HCT116 (cell line): ENCODE data around the gene PLD4. TPM values are rescaled to one million over a fixed set of nuclear protein-coding genes. Genes with fewer than 3 reads are reported as not detected.

ENCODE experiments used
- ATAC-seq: fragments of 200-7000 bp; cut with Tn5 transposase; 2 replicates; pipeline ENCODE4 v1.9.1; 2020; ENCODE audit warnings: mild to moderate bottlenecking, moderate library complexity
- BruUV-seq: library from RNA; stranded (reverse); fragments of 400-500 nt; replicated peaks from 2 replicates; lab custom pipeline; 2021; lab: Mats Ljungman, UMichigan
- CTCF ChIA-PET: fragments of 300-600 bp; sonication (Branson Sonifier 250); formaldehyde crosslinking; loops from one replicate; lab custom pipeline; 2021; ENCODE audit warnings: antibody characterized with exemption; lab: Charles Lee
- POLR2A ChIA-PET: fragments of 300-600, 350-600 bp; sonication (Branson Sonifier 250); formaldehyde crosslinking; loops from one replicate; lab custom pipeline; 2021; ENCODE audit warnings: antibody characterized with exemption; lab: Charles Lee
- RAD21 ChIA-PET, 2 experiments: fragments of 300-600 bp; sonication (Branson Sonifier 250); formaldehyde crosslinking; loops; one replicate each; lab custom pipeline; 2023; ENCODE audit warnings: low total read pairs in 2 of 2; ENCODE audit not compliant: uncharacterized antibody in 2 of 2, unreplicated experiment in 2 of 2, low non-redundant PET in 1 of 2; lab: Charles Lee
- DNase-seq: peaks from one replicate; pipeline ENCODE4 v3.0.0-alpha.2; 2010; ENCODE audit warnings: low read depth, low spot score
- H2AFZ ChIP-seq: fragments of 200-600 bp; shearing (Covaris generic), sonication (generic); 2 replicates; pipeline ENCODE4 v1.6.1; 2017; ENCODE audit warnings: low read depth, mixed run types, mixed read lengths, antibody characterized with exemption, low read length; ENCODE audit not compliant: poor library complexity, severe bottlenecking
- H3K27ac ChIP-seq: 2 replicates; pipeline ENCODE4 v1.5.1; 2012; ENCODE audit warnings: low read depth, low read length
- H3K27me3 ChIP-seq: fragments of 200-600 bp; sonication (generic); 2 replicates; pipeline ENCODE4 v1.6.1; 2016; ENCODE audit warnings: mixed run types, low read length, mixed read lengths; ENCODE audit not compliant: insufficient read depth
- H3K36me3 ChIP-seq, 2 experiments: fragments of 200-500 bp in 1 of 2; fragments of 200-600 bp in 1 of 2; sonication (Bioruptor generic) in 1 of 2; sonication (generic) in 1 of 2; 2 replicates each; pipeline versions ENCODE4 v1.5.1 to v1.6.1; 2014 to 2016; ENCODE audit warnings: low read length in 2 of 2, inconsistent platforms in 1 of 2, mixed read lengths in 1 of 2, mixed run types in 1 of 2; ENCODE audit not compliant: insufficient read depth in 2 of 2, control insufficient read depth in 1 of 2
- H3K4me1 ChIP-seq, 2 experiments: fragments of 200-600 bp in 1 of 2; sonication (generic) in 1 of 2; 2 replicates each; pipeline versions ENCODE4 v1.5.1 to v1.6.1; 2012 to 2017; ENCODE audit warnings: low read length in 2 of 2, inconsistent platforms in 1 of 2, mild to moderate bottlenecking in 1 of 2, mixed read lengths in 1 of 2, mixed run types in 1 of 2, moderate library complexity in 1 of 2; ENCODE audit not compliant: insufficient read depth in 2 of 2, control insufficient read depth in 1 of 2
- H3K4me2 ChIP-seq: fragments of 200-600 bp; sonication (generic); 2 replicates; pipeline ENCODE4 v1.6.1; 2017; ENCODE audit warnings: mixed run types, low read length, mixed read lengths
- H3K4me3 ChIP-seq, 2 experiments: fragments of 200-600 bp in 1 of 2; sonication (generic) in 1 of 2; replicated peaks in 1 of 2; 2 replicates each; pipeline ENCODE4 v1.5.1; 2011 to 2016; ENCODE audit warnings: low read length in 2 of 2, control low read depth in 1 of 2, low read depth in 1 of 2, mild to moderate bottlenecking in 1 of 2, mixed read lengths in 1 of 2, mixed run types in 1 of 2
- H3K79me2 ChIP-seq: fragments of 200-600 bp; sonication (generic); 2 replicates; pipeline ENCODE4 v1.6.1; 2017; ENCODE audit warnings: mild to moderate bottlenecking, mixed run types, low read length, moderate library complexity, mixed read lengths; ENCODE audit not compliant: insufficient read depth
- H3K9ac ChIP-seq: fragments of 200-600 bp; sonication (generic); 2 replicates; pipeline ENCODE4 v1.6.1; 2016; ENCODE audit warnings: low read length, mixed read lengths
- H3K9me2 ChIP-seq: fragments of 200-600 bp; sonication (generic), shearing (Covaris generic); 2 replicates; pipeline ENCODE4 v1.6.1; 2017; ENCODE audit warnings: mixed run types, mild to moderate bottlenecking, moderate library complexity; ENCODE audit not compliant: insufficient read depth
- H3K9me3 ChIP-seq, 2 experiments: fragments of 200-500 bp in 1 of 2; fragments of 200-600 bp in 1 of 2; sonication (Bioruptor generic) in 1 of 2; sonication (generic) in 1 of 2; 2 replicates each; pipeline ENCODE4 v1.6.1; 2014 to 2017; ENCODE audit warnings: low read length in 2 of 2, mixed read lengths in 2 of 2, inconsistent platforms in 1 of 2, low read depth in 1 of 2, mild to moderate bottlenecking in 1 of 2, mixed run types in 1 of 2, moderate library complexity in 1 of 2; ENCODE audit not compliant: control insufficient read depth in 1 of 2, insufficient read depth in 1 of 2
- H4K20me1 ChIP-seq: fragments of 200-600 bp; sonication (generic), shearing (Covaris generic); 2 replicates; pipeline ENCODE4 v1.6.1; 2017; ENCODE audit warnings: mixed run types, mild to moderate bottlenecking, moderate library complexity; ENCODE audit not compliant: insufficient read depth
- ATF3 ChIP-seq: IDR thresholded peaks from 2 replicates; pipeline ENCODE4 v1.6.1; 2012
- CBX3 ChIP-seq: IDR thresholded peaks from 2 replicates; pipeline ENCODE4 v1.6.1; 2012; ENCODE audit warnings: low read depth
- CEBPB ChIP-seq: IDR thresholded peaks from 2 replicates; pipeline ENCODE4 v1.6.1; 2012; ENCODE audit warnings: low read depth
- CTCF ChIP-seq, 3 experiments: fragments of 200-600 bp in 1 of 3; sonication (generic) in 1 of 3; IDR thresholded peaks in 2 of 3; conservative IDR thresholded peaks in 1 of 3; 2 replicates each; pipeline ENCODE4 v1.5.1; 2012 to 2017; ENCODE audit warnings: low read depth in 2 of 3, low read length in 2 of 3, antibody characterized with exemption in 1 of 3, borderline replicate concordance in 1 of 3, control low read depth in 1 of 3, mild to moderate bottlenecking in 1 of 3, mixed read lengths in 1 of 3, mixed run types in 1 of 3, moderate library complexity in 1 of 3; ENCODE audit not compliant: insufficient read depth in 1 of 3
- ELF1 ChIP-seq: IDR thresholded peaks from 2 replicates; pipeline ENCODE4 v1.6.1; 2012; ENCODE audit warnings: low read depth, borderline replicate concordance
- EZH2 ChIP-seq: fragments of 200-600 bp; sonication (generic); IDR thresholded peaks from 2 replicates; pipeline ENCODE4 v1.6.1; 2017; ENCODE audit warnings: antibody characterized with exemption, mixed run types
- EZH2phosphoT487 ChIP-seq: fragments of 200-600 bp; IDR thresholded peaks from 2 replicates; pipeline ENCODE4 v1.6.1; 2018; ENCODE audit warnings: antibody characterized with exemption, borderline replicate concordance
- FOSL1 ChIP-seq: IDR thresholded peaks from 2 replicates; pipeline ENCODE4 v1.6.1; 2012; ENCODE audit warnings: low read depth
- JUND ChIP-seq: IDR thresholded peaks from 2 replicates; pipeline ENCODE4 v1.6.1; 2012
- POLR2A ChIP-seq: IDR thresholded peaks from 2 replicates; pipeline ENCODE4 v1.7.0; 2011; ENCODE audit warnings: borderline replicate concordance; ENCODE audit not compliant: insufficient read depth, insufficient read length; ENCODE audit errors: extremely low read depth
- RAD21 ChIP-seq: IDR thresholded peaks from 2 replicates; pipeline ENCODE4 v1.6.1; 2012; ENCODE audit warnings: low read depth, mild to moderate bottlenecking
- REST ChIP-seq: IDR thresholded peaks from 2 replicates; pipeline ENCODE4 v1.6.1; 2012; ENCODE audit warnings: low read depth
- SIN3A ChIP-seq: IDR thresholded peaks from 2 replicates; pipeline ENCODE4 v1.6.1; 2012; ENCODE audit warnings: low read depth
- SP1 ChIP-seq: IDR thresholded peaks from 2 replicates; pipeline ENCODE4 v1.6.1; 2012; ENCODE audit warnings: low read depth
- SRF ChIP-seq: IDR thresholded peaks from 2 replicates; pipeline ENCODE4 v1.6.1; 2012; ENCODE audit warnings: low read depth
- TCF7L2 ChIP-seq: IDR thresholded peaks from 2 replicates; pipeline ENCODE4 v1.7.0; 2011; ENCODE audit warnings: borderline replicate concordance, inconsistent platforms; ENCODE audit not compliant: insufficient read depth, insufficient read length; ENCODE audit errors: extremely low read depth
- YY1 ChIP-seq: IDR thresholded peaks from 2 replicates; pipeline ENCODE4 v1.6.1; 2011; ENCODE audit warnings: low read length, low read depth, moderate library complexity, mild to moderate bottlenecking; ENCODE audit not compliant: insufficient replicate concordance; ENCODE audit errors: extremely low read depth
- ZFX ChIP-seq: fragments of 450-650 bp; IDR thresholded peaks from 2 replicates; pipeline ENCODE4 v1.6.1; 2017
- ZNF274 ChIP-seq: fragments of 200-500 bp; sonication (Bioruptor generic); IDR thresholded peaks from 2 replicates; pipeline ENCODE4 v1.6.1; 2014; ENCODE audit warnings: mild to moderate bottlenecking, low read depth, low read length, inconsistent platforms
- intact Hi-C: fragments of 100-400 bp; cut with micrococcal nuclease; formaldehyde crosslinking; loops from 2 replicates; pipeline ENCODE4 v1.10.0; 2022
- total RNA-seq: library from RNA; stranded (reverse); gene quantifications from one replicate; pipeline ENCODE4 v1.2.1, GENCODE V29; 2021; ENCODE audit not compliant: unreplicated experiment

PLD4 gene
- total RNA-seq, 1 experiment from 2014 or later = 0.12 TPM

- H2AFZ ChIP-seq = no peak overlapping the region
- H3K27ac ChIP-seq = no peak overlapping the region
- CTCF ChIA-PET = no interaction called here
- intact Hi-C loops = no loop called here
- peaks cover 12% of the 10 kb centered on the region in 2 experiments for H3K4me1 ChIP-seq
- H3K4me2 ChIP-seq = no peak overlapping the region
- POLR2A ChIA-PET = no interaction called here
- no peak for DNase-seq
- ATAC-seq = no peak
- no peaks in the 10 kb centered on the region for H3K9me3 ChIP-seq
- peaks cover 3 to 24% of the 10 kb centered on the region in 2 experiments; a peak in 2 of 4 replicates for H3K36me3 ChIP-seq
- H4K20me1 ChIP-seq = no peaks in the 10 kb centered on the region
- H3K9me2 ChIP-seq = no peaks in the 10 kb centered on the region
- no TSS peak for BruUV-seq
- no peaks in the 10 kb centered on the region for H3K27me3 ChIP-seq
- RAD21 ChIA-PET = no interaction called here
- H3K79me2 ChIP-seq = no peaks in the 10 kb centered on the region
- no peak overlapping the region for H3K9ac ChIP-seq
- TF ChIP-seq EZH2phosphoT487 = no peak
- TF ChIP-seq FOSL1 = no peak
- no peak for TF ChIP-seq CEBPB
- TF ChIP-seq SP1 = no peak
- no peak for TF ChIP-seq ELF1
- no peak for TF ChIP-seq CBX3
- no peak for TF ChIP-seq ZNF274
- no peak for TF ChIP-seq EZH2
- no peak for TF ChIP-seq CTCF (IDR thresholded peaks at IDR 0.05 in 2 of 3, conservative IDR thresholded peaks at IDR 0.05 in 1 of 3; ENCODE audit: borderline replicate concordance in 1 of 3, insufficient read depth in 1 of 3, low read depth in 2 of 3, low read length in 2 of 3)
- TF ChIP-seq YY1 = no peak
- no peak for TF ChIP-seq RAD21
- TF ChIP-seq JUND = no peak
- no peak for TF ChIP-seq ATF3
- no peak for TF ChIP-seq REST
- TF ChIP-seq TCF7L2 = no peak
- no peak for TF ChIP-seq SIN3A
- TF ChIP-seq ZFX = no peak
- no peak for TF ChIP-seq SRF
- TF ChIP-seq POLR2A = no peak
- no peak overlapping the region for H3K4me3 ChIP-seq
These were observed 38.5 kb upstream of the PLD4 start for GRCh38 chr14:104885973-104886689.
